HL-60 (cell line): Measurements from ENCODE around the gene DPY19L3.

Experiments
- CTCF ChIP-seq: IDR thresholded peaks from one replicate; pipeline ENCODE4 v1.5.1; 2011; ENCODE audit warnings: low read length, control low read depth, inconsistent platforms; ENCODE audit not compliant: insufficient read depth
- POLR2AphosphoS5 ChIP-seq: IDR thresholded peaks from 2 replicates; pipeline ENCODE4 v1.6.1; 2012; ENCODE audit warnings: low read depth
- REST ChIP-seq: IDR thresholded peaks from 2 replicates; pipeline ENCODE4 v1.6.1; 2012; ENCODE audit warnings: low read depth; ENCODE audit not compliant: insufficient replicate concordance

GRCh38 chr19:32415669-32416068, 10.1 kb downstream of the DPY19L3 start:
- TF ChIP-seq CTCF (no peak), POLR2AphosphoS5 (no peak), REST (no peak)
